ENCODE results near the gene PITPNB. TPM values are rescaled to one million over a fixed set of nuclear protein-coding genes. Genes with fewer than 3 reads are reported as not detected.

Gene PITPNB
- total RNA-seq, 1 experiment from 2014 or later, result 70.7 TPM

DNA sequence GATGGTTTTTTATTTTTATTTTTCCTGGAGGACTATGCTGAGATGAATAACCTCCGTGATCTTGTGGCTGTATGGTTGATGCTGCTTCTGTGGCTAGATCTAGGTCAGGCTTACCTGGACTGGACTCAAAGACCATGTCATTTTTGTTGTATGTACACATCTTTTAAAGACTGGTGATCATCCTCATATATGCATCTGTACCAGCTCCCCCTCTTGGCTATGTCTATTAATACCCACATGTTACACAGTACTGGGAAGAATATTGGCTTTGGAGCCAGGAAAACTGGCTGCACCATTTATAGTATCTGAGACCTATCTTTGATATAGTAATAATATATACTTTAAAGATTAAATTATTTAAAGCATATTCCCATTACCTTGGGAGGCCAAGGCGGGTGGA, 18.4 kb upstream of the PITPNB start (continued):
- TF ChIP-seq, protein P1, sequence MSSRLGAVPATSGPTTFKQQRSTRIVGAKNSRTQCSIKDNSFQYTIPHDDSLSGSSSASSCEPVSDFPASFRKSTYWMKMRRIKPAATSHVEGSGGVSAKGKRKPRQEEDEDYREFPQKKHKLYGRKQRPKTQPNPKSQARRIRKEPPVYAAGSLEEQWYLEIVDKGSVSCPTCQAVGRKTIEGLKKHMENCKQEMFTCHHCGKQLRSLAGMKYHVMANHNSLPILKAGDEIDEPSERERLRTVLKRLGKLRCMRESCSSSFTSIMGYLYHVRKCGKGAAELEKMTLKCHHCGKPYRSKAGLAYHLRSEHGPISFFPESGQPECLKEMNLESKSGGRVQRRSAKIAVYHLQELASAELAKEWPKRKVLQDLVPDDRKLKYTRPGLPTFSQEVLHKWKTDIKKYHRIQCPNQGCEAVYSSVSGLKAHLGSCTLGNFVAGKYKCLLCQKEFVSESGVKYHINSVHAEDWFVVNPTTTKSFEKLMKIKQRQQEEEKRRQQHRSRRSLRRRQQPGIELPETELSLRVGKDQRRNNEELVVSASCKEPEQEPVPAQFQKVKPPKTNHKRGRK (CRISPR knock-in tag; IDR thresholded peaks at IDR 0.05; ENCODE audit: borderline replicate concordance), result no peak

GRCh38 chr22:27935897-27936296, 16.8 kb upstream of the PITPNB start:
- Mint-ChIP-seq H3K36me3 (peaks cover 22% of the 10 kb centered on the region), H3K4me1 (peaks cover 15% of the 10 kb centered on the region), H3K4me3 (no peak overlapping the region), H3K27ac (no peak overlapping the region), H3K27me3 (ENCODE audit: low read depth) (no peaks in the 10 kb centered on the region), H3K9me3 (peaks cover 7% of the 10 kb centered on the region)
- CTCF ChIA-PET, result no interaction called here
- TF ChIP-seq E2F4 (CRISPR knock-in tag; IDR thresholded peaks at IDR 0.05; ENCODE audit: borderline replicate concordance, low read depth) (no peak), E2F1 (CRISPR knock-in tag; IDR thresholded peaks at IDR 0.05) (no peak), CREM (CRISPR knock-in tag; IDR thresholded peaks at IDR 0.05) (no peak), MYBL2 (CRISPR knock-in tag; IDR thresholded peaks at IDR 0.05) (no peak), TP53 (CRISPR knock-in tag; IDR thresholded peaks at IDR 0.05) (no peak), NFE2L1 (CRISPR knock-in tag; IDR thresholded peaks at IDR 0.05) (no peak), ELF4 (CRISPR knock-in tag; IDR thresholded peaks at IDR 0.05; ENCODE audit: low read depth) (no peak), JAZF1 (CRISPR knock-in tag; IDR thresholded peaks at IDR 0.05) (no peak), NFATC4 (CRISPR knock-in tag; IDR thresholded peaks at IDR 0.05) (no peak), ZNF263 (CRISPR knock-in tag; IDR thresholded peaks at IDR 0.05; ENCODE audit: low read depth) (no peak), FOXK1 (CRISPR knock-in tag; IDR thresholded peaks at IDR 0.05) (no peak), FOXJ3 (CRISPR knock-in tag; IDR thresholded peaks at IDR 0.05; ENCODE audit: borderline replicate concordance) (no peak), ZNF138 (CRISPR knock-in tag; conservative IDR thresholded peaks at IDR 0.05) (no peak), CBFB (CRISPR knock-in tag; IDR thresholded peaks at IDR 0.05; ENCODE audit: low read depth) (no peak), SMAD4 (CRISPR knock-in tag; IDR thresholded peaks at IDR 0.05) (no peak), ESRRA (CRISPR knock-in tag; IDR thresholded peaks at IDR 0.05; ENCODE audit: borderline replicate concordance) (no peak)
- TF ChIP-seq, protein P2, sequence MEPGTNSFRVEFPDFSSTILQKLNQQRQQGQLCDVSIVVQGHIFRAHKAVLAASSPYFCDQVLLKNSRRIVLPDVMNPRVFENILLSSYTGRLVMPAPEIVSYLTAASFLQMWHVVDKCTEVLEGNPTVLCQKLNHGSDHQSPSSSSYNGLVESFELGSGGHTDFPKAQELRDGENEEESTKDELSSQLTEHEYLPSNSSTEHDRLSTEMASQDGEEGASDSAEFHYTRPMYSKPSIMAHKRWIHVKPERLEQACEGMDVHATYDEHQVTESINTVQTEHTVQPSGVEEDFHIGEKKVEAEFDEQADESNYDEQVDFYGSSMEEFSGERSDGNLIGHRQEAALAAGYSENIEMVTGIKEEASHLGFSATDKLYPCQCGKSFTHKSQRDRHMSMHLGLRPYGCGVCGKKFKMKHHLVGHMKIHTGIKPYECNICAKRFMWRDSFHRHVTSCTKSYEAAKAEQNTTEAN (CRISPR knock-in tag; IDR thresholded peaks at IDR 0.05), result no peak
- TF ChIP-seq, protein P3, sequence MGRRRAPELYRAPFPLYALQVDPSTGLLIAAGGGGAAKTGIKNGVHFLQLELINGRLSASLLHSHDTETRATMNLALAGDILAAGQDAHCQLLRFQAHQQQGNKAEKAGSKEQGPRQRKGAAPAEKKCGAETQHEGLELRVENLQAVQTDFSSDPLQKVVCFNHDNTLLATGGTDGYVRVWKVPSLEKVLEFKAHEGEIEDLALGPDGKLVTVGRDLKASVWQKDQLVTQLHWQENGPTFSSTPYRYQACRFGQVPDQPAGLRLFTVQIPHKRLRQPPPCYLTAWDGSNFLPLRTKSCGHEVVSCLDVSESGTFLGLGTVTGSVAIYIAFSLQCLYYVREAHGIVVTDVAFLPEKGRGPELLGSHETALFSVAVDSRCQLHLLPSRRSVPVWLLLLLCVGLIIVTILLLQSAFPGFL (CRISPR knock-in tag; IDR thresholded peaks at IDR 0.05; ENCODE audit: borderline replicate concordance), result no peak
- TF ChIP-seq, protein P4, sequence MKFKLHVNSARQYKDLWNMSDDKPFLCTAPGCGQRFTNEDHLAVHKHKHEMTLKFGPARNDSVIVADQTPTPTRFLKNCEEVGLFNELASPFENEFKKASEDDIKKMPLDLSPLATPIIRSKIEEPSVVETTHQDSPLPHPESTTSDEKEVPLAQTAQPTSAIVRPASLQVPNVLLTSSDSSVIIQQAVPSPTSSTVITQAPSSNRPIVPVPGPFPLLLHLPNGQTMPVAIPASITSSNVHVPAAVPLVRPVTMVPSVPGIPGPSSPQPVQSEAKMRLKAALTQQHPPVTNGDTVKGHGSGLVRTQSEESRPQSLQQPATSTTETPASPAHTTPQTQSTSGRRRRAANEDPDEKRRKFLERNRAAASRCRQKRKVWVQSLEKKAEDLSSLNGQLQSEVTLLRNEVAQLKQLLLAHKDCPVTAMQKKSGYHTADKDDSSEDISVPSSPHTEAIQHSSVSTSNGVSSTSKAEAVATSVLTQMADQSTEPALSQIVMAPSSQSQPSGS (CRISPR knock-in tag; IDR thresholded peaks at IDR 0.05; ENCODE audit: borderline replicate concordance, low read depth), result no peak
- TF ChIP-seq, protein P5, sequence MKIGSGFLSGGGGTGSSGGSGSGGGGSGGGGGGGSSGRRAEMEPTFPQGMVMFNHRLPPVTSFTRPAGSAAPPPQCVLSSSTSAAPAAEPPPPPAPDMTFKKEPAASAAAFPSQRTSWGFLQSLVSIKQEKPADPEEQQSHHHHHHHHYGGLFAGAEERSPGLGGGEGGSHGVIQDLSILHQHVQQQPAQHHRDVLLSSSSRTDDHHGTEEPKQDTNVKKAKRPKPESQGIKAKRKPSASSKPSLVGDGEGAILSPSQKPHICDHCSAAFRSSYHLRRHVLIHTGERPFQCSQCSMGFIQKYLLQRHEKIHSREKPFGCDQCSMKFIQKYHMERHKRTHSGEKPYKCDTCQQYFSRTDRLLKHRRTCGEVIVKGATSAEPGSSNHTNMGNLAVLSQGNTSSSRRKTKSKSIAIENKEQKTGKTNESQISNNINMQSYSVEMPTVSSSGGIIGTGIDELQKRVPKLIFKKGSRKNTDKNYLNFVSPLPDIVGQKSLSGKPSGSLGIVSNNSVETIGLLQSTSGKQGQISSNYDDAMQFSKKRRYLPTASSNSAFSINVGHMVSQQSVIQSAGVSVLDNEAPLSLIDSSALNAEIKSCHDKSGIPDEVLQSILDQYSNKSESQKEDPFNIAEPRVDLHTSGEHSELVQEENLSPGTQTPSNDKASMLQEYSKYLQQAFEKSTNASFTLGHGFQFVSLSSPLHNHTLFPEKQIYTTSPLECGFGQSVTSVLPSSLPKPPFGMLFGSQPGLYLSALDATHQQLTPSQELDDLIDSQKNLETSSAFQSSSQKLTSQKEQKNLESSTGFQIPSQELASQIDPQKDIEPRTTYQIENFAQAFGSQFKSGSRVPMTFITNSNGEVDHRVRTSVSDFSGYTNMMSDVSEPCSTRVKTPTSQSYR (CRISPR knock-in tag; IDR thresholded peaks at IDR 0.05), result no peak
- ATAC-seq (no peak), DNase-seq (ENCODE audit: low spot score) (no peak)
- POLR2A ChIA-PET, result interaction anchor here (0.7 kb wide), 2 partner anchors 253 to 700 kb away, joined by 3 to 4 read pairs; no protein-coding TSS in a partner anchor

All from WTC11 (cell line).